IPS-20b (cell line): ENCODE results near the gene GALNT18.

Experiments used
- H3K27ac ChIP-seq: one replicate; pipeline ENCODE4 v1.5.1; 2013; ENCODE audit warnings: low read length
- H3K27me3 ChIP-seq: 2 replicates; pipeline ENCODE4 v1.6.1; 2013; ENCODE audit warnings: mild to moderate bottlenecking, low read length, inconsistent platforms; ENCODE audit not compliant: insufficient read depth
- H3K36me3 ChIP-seq: 2 replicates; pipeline ENCODE4 v1.6.1; 2013; ENCODE audit warnings: low read depth, mild to moderate bottlenecking, inconsistent platforms, low read length, moderate library complexity; ENCODE audit not compliant: insufficient read depth
- H3K4me1 ChIP-seq: 2 replicates; pipeline ENCODE4 v1.6.1; 2013; ENCODE audit warnings: mild to moderate bottlenecking, control low read depth, inconsistent platforms, low read length, moderate library complexity; ENCODE audit not compliant: insufficient read depth
- H3K4me3 ChIP-seq: 2 replicates; pipeline ENCODE4 v1.5.1; 2013; ENCODE audit warnings: mild to moderate bottlenecking, low read length, inconsistent platforms
- H3K9ac ChIP-seq: 2 replicates; pipeline ENCODE4 v1.6.1; 2013; ENCODE audit warnings: low read depth, mild to moderate bottlenecking, inconsistent platforms, low read length, moderate library complexity
- H3K9me3 ChIP-seq: 2 replicates; pipeline ENCODE4 v1.6.1; 2013; ENCODE audit warnings: mild to moderate bottlenecking, low read depth, low read length, inconsistent platforms; ENCODE audit not compliant: insufficient read depth

GALNT18 gene

DNA sequence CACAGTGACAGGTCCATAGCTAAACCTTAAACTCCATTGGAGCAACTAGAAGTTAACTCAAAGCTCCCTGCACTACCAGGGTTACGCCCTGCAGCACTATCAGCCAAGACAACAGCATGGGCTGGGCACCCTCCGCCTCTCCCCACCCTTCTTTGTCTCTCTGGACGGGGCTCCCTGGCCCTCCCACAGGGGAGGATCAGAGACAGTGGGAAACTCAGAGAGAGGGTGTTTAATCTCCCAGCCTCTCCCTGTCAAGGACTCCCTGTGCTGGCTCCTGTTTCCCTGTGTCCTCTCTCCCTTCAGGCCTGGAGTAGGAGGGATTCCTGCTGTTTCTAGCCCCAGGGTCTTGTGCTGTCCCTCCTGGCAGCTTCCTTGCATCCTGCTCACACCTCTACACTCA is 211.9 kb downstream of the GALNT18 start:
- Histone ChIP-seq H3K36me3 (no peaks in the 10 kb centered on the region), H3K9me3 (no peaks in the 10 kb centered on the region), H3K27ac (no peak overlapping the region), H3K4me3 (no peak overlapping the region), H3K27me3 (no peaks in the 10 kb centered on the region), H3K9ac (no peak overlapping the region), H3K4me1 (no peaks in the 10 kb centered on the region; the same call in 1 of the 2 replicates)

GRCh38 chr11:11409224-11409623 is 212.6 kb downstream of the GALNT18 start:
- Histone ChIP-seq H3K9ac (no peak overlapping the region), H3K27me3 (no peaks in the 10 kb centered on the region), H3K27ac (no peak overlapping the region), H3K4me1 (no peaks in the 10 kb centered on the region; the same call in 1 of the 2 replicates), H3K4me3 (no peak overlapping the region), H3K36me3 (no peaks in the 10 kb centered on the region), H3K9me3 (no peaks in the 10 kb centered on the region)

- Histone ChIP-seq H3K4me1 (peaks cover 4% of the 10 kb centered on the region), H3K27me3 (no peaks in the 10 kb centered on the region), H3K36me3 (no peaks in the 10 kb centered on the region), H3K4me3 (no peak overlapping the region), H3K27ac (no peak overlapping the region), H3K9me3 (no peaks in the 10 kb centered on the region), H3K9ac (no peak overlapping the region)
Measured at GRCh38 chr11:11408436-11409221, 213.2 kb downstream of the GALNT18 start.

DNA sequence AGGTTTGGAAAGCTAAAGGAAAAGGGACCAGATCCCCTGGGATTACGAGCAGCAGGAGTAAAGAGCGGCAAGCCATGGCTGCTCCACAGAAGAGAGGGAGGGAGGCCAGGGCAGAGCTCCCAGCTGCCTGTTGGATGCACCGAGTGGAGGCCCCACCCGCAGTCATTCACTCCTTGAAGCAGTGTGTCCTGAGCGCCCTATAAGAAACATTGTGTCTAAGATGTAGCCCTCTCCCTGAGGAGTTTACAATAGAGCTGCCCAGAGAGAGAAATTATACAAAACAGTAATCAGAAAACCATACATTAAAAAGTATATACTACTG is 214.1 kb downstream of the GALNT18 start:
- H3K36me3 ChIP-seq = no peaks in the 10 kb centered on the region
- H3K27me3 ChIP-seq = no peaks in the 10 kb centered on the region
- no peak overlapping the region for H3K27ac ChIP-seq
- no peaks in the 10 kb centered on the region for H3K9me3 ChIP-seq
- peaks cover 4% of the 10 kb centered on the region for H3K4me1 ChIP-seq
- no peak overlapping the region for H3K9ac ChIP-seq
- no peak overlapping the region for H3K4me3 ChIP-seq

DNA sequence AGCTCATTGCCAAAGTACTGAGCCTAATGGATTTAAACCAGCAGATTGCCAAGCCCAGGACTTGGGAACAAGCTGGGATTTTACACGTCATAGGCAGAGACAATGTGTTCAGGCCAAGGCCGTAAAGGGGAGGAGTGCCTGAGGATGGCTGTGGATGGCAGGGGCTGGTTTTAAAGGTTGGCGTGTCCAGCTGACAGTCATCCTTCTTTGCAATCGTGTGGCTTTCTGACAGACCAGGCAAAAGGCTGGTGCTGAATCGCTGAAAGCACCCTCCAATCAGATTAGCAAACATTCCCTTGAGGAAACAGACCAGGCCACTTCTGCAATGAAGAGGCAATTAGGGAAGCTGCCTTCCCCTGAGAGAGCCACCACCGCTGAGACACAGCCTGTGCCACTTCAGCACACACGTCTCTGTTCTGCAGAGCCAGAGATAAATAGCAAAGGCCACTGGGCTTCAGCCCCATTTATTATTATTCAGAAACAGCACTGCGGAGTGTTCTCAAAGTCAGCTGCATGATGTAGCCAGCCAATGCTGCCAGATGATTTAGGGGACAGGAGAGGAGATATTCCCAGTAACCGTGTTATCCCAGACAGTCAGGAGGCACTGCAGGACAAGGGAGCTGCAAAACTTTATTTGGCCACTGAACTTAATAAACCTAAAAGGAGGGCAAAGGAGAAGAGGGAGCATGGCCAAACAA is 214.6 kb downstream of the GALNT18 start:
- H3K36me3 ChIP-seq = no peaks in the 10 kb centered on the region
- no peaks in the 10 kb centered on the region for H3K9me3 ChIP-seq
- no peaks in the 10 kb centered on the region for H3K27me3 ChIP-seq
- H3K4me3 ChIP-seq = no peak overlapping the region
- peaks cover 4% of the 10 kb centered on the region for H3K4me1 ChIP-seq
- no peak overlapping the region for H3K27ac ChIP-seq
- H3K9ac ChIP-seq = no peak overlapping the region

GRCh38 chr11:11406652-11407051 is 215.2 kb downstream of the GALNT18 start:
- H3K27ac ChIP-seq = no peak overlapping the region
- H3K9me3 ChIP-seq = no peaks in the 10 kb centered on the region
- no peak overlapping the region for H3K4me3 ChIP-seq
- H3K36me3 ChIP-seq = no peaks in the 10 kb centered on the region
- H3K9ac ChIP-seq = no peak overlapping the region
- peaks cover 4% of the 10 kb centered on the region for H3K4me1 ChIP-seq
- no peaks in the 10 kb centered on the region for H3K27me3 ChIP-seq

GRCh38 chr11:11403763-11404725 is 217.8 kb downstream of the GALNT18 start:
- no peak overlapping the region for H3K9ac ChIP-seq
- H3K36me3 ChIP-seq = no peaks in the 10 kb centered on the region
- peaks cover 4% of the 10 kb centered on the region; the same call in 1 of the 2 replicates for H3K4me1 ChIP-seq
- no peak overlapping the region for H3K27ac ChIP-seq
- no peak overlapping the region for H3K4me3 ChIP-seq
- H3K9me3 ChIP-seq = no peaks in the 10 kb centered on the region
- no peaks in the 10 kb centered on the region for H3K27me3 ChIP-seq

GRCh38 chr11:11401960-11402535 is 219.8 kb downstream of the GALNT18 start:
- H3K27me3 ChIP-seq = no peaks in the 10 kb centered on the region
- no peak overlapping the region for H3K27ac ChIP-seq
- no peak overlapping the region for H3K9ac ChIP-seq
- H3K4me1 ChIP-seq = peaks cover 4% of the 10 kb centered on the region; the same call in 1 of the 2 replicates
- H3K9me3 ChIP-seq = no peaks in the 10 kb centered on the region
- no peaks in the 10 kb centered on the region for H3K36me3 ChIP-seq
- H3K4me3 ChIP-seq = no peak overlapping the region

GRCh38 chr11:11400635-11401232 is 221.1 kb downstream of the GALNT18 start:
- H3K4me3 ChIP-seq = no peak overlapping the region
- H3K27me3 ChIP-seq = no peaks in the 10 kb centered on the region
- no peaks in the 10 kb centered on the region for H3K36me3 ChIP-seq
- no peaks in the 10 kb centered on the region for H3K9me3 ChIP-seq
- H3K4me1 ChIP-seq = peaks cover 4% of the 10 kb centered on the region; the same call in 1 of the 2 replicates
- no peak overlapping the region for H3K27ac ChIP-seq
- H3K9ac ChIP-seq = no peak overlapping the region

DNA sequence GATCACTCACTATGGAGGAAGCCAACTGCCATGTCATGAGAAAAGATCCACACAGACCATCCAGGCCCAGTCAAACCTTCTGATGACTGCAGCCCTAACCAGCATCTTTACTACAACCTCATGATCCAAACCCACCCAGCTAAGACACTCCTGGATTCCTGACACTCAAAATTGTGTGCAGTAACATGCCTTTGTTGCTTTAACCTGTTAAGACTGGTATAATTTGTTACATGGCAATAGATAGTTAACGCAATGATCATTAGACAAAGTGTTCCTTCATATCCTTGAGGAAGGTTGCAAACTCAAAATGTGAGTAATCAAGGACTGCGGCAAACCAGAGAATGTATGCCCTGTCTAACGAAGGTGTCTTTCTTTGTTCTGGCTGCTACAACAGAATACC is 221.7 kb downstream of the GALNT18 start:
- Histone ChIP-seq H3K9me3 (no peaks in the 10 kb centered on the region), H3K36me3 (no peaks in the 10 kb centered on the region), H3K4me3 (no peak overlapping the region), H3K9ac (no peak overlapping the region), H3K27me3 (no peaks in the 10 kb centered on the region), H3K27ac (no peak overlapping the region), H3K4me1 (peaks cover 4% of the 10 kb centered on the region; the same call in 1 of the 2 replicates)

DNA sequence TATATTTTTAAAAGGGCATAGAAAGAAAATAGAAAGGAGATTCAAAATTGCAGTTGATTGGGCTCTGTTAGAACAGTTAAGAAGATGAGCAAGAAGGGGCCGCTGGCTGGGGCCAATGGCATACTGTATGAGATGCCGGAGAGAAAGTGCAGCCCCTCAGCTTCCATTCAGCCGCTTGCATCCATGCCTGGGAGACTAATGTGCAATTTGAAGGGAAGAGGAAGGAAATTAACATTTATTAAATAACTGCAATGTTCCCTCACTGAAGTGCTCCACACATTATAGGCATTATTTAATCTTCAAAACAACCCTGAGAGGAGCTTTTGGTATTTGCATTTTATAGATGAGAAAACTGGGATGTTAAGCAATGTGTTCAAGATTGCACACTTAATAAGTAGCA is 224.0 kb downstream of the GALNT18 start:
- no peaks in the 10 kb centered on the region for H3K36me3 ChIP-seq
- no peaks in the 10 kb centered on the region for H3K4me1 ChIP-seq
- no peaks in the 10 kb centered on the region for H3K27me3 ChIP-seq
- no peak overlapping the region for H3K4me3 ChIP-seq
- H3K9ac ChIP-seq = no peak overlapping the region
- no peak overlapping the region for H3K27ac ChIP-seq
- no peaks in the 10 kb centered on the region for H3K9me3 ChIP-seq
